Central memory CD4-positive, alpha-beta T cell (primary cell): ENCODE data around the gene PTP4A2.
"Not testable (repeated sequence)": the region's sequence is repeated elsewhere in the genome, so short reads cannot be mapped to it uniquely, and the experiment has no call there.

Experiments used
- DNase-seq: peaks from one replicate; pipeline ENCODE4 v3.0.0; 2022

PTP4A2 gene

GRCh38 chr1:31923901-31924535 lies 14.2 kb downstream of the PTP4A2 start:
- DNase-seq, result no peak

GRCh38 chr1:31920956-31921355 lies 17.2 kb downstream of the PTP4A2 start:
- no peak for DNase-seq

- DNase-seq, result no peak
These were observed 18.6 kb downstream of the PTP4A2 start for GRCh38 chr1:31919591-31919990.

GRCh38 chr1:31915438-31915837 lies 22.7 kb downstream of the PTP4A2 start:
- no peak for DNase-seq

- DNase-seq, result no peak
These were observed 24.2 kb downstream of the PTP4A2 start for GRCh38 chr1:31913968-31914367.

GRCh38 chr1:31912839-31913239 lies 25.3 kb downstream of the PTP4A2 start:
- DNase-seq, result no peak

- no peak for DNase-seq
These were observed 26.0 kb downstream of the PTP4A2 start for GRCh38 chr1:31911994-31912780.

GRCh38 chr1:31910933-31911332 lies 27.2 kb downstream of the PTP4A2 start:
- no peak for DNase-seq

GRCh38 chr1:31909691-31910090 lies 28.5 kb downstream of the PTP4A2 start:
- DNase-seq, result no peak

- no peak for DNase-seq
These were observed 31.6 kb downstream of the PTP4A2 start for GRCh38 chr1:31906557-31906956.

- no peak for DNase-seq
These were observed 32.5 kb downstream of the PTP4A2 start for GRCh38 chr1:31905681-31906080.

- no peak for DNase-seq
These were observed 33.1 kb downstream of the PTP4A2 start for GRCh38 chr1:31905093-31905509.

GRCh38 chr1:31904339-31905092 lies 33.7 kb downstream of the PTP4A2 start:
- DNase-seq, result no peak

- no peak for DNase-seq
These were observed 35.7 kb downstream of the PTP4A2 start for GRCh38 chr1:31902510-31902860.

- no peak for DNase-seq
These were observed 36.2 kb downstream of the PTP4A2 start for GRCh38 chr1:31901838-31902509.

- DNase-seq, result no peak
These were observed 37.4 kb downstream of the PTP4A2 start for GRCh38 chr1:31900790-31901189.

- no peak for DNase-seq
These were observed 40.6 kb downstream of the PTP4A2 start for GRCh38 chr1:31897526-31898100.

GRCh38 chr1:31895474-31896198 lies 42.5 kb downstream of the PTP4A2 start:
- DNase-seq, result not testable (repeated sequence)

GRCh38 chr1:31891280-31891679 lies 46.9 kb downstream of the PTP4A2 start:
- DNase-seq, result no peak

GRCh38 chr1:31888291-31888690 lies 49.9 kb downstream of the PTP4A2 start:
- no peak for DNase-seq

- no peak for DNase-seq
These were observed 51.3 kb downstream of the PTP4A2 start for GRCh38 chr1:31886866-31887265.

- no peak for DNase-seq
These were observed 52.3 kb downstream of the PTP4A2 start for GRCh38 chr1:31885851-31886250.
